Suprapubic skin (tissue), 4 donors: ENCODE measurements around the gene PFKFB3. TPM values are rescaled to one million over a fixed set of nuclear protein-coding genes. Genes with fewer than 3 reads are reported as not detected.
A peak's percentile ranks its signal among the peaks of the same experiment; 100 is the strongest.
"Not testable (repeated sequence)": the region's sequence is repeated elsewhere in the genome, so short reads cannot be mapped to it uniquely, and the experiment has no call there.

Source experiments
- DNase-seq, 2 donors: peaks; one replicate each; pipeline ENCODE4 v3.0.0-alpha.2; 2019; ENCODE audit warnings: low spot score in 2 of 2
- H3K27ac ChIP-seq: fragments of 200-600 bp; sonication (generic); one replicate; pipeline ENCODE4 v1.5.1; 2019
- H3K27me3 ChIP-seq: fragments of 200-600 bp; sonication (generic); one replicate; pipeline ENCODE4 v1.5.1; 2019
- H3K36me3 ChIP-seq: fragments of 200-600 bp; sonication (generic); one replicate; pipeline ENCODE4 v1.5.1; 2019
- H3K4me1 ChIP-seq: fragments of 200-600 bp; sonication (generic); one replicate; pipeline ENCODE4 v1.5.1; 2019
- H3K4me3 ChIP-seq: fragments of 200-600 bp; sonication (generic); one replicate; pipeline ENCODE4 v1.5.1; 2019; ENCODE audit warnings: mild to moderate bottlenecking
- H3K9me3 ChIP-seq: fragments of 200-600 bp; sonication (generic); one replicate; pipeline ENCODE4 v1.5.1; 2019
- EP300 ChIP-seq: sonication (generic); formaldehyde crosslinking; IDR thresholded peaks from one replicate; pipeline ENCODE4 v1.6.1; 2017; ENCODE audit warnings: antibody characterized with exemption
- POLR2A ChIP-seq, 2 donors: fragments of 450-650 bp; IDR thresholded peaks; one replicate each; pipeline ENCODE4 v1.6.1; 2017; ENCODE audit warnings: antibody characterized with exemption in 2 of 2, mild to moderate bottlenecking in 2 of 2, moderate library complexity in 2 of 2
- POLR2AphosphoS5 ChIP-seq, 3 donors: sonication (generic); formaldehyde crosslinking; IDR thresholded peaks; one replicate each; pipeline ENCODE4 v1.6.1; 2017; ENCODE audit warnings: antibody characterized with exemption in 3 of 3
- WGBS: methylation state at CpG from one replicate; pipeline ENCODE4 v1.1.5; 2018; 5-methylcytosine and 5-hydroxymethylcytosine counted together
- total RNA-seq, 4 donors: library from RNA; depleted of rRNA; stranded (reverse); fragments of >200 nt; gene quantifications; one replicate each; pipeline ENCODE4 v1.1.0, GENCODE V29; 2016
- TF ChIP-seq, protein P1 (sequence below), 2 donors: fragments of 200-600 bp in 1 of 2; fragments of 450-650 bp in 1 of 2; sonication (generic) in 1 of 2; IDR thresholded peaks; one replicate each; pipeline ENCODE4 v1.5.1; 2016 to 2019; ENCODE audit warnings: antibody characterized with exemption in 2 of 2, mild to moderate bottlenecking in 1 of 2, moderate library complexity in 1 of 2

Gene PFKFB3
- total RNA-seq, 4 donors from 2014 or later, result 40.1 to 115 (median 52.2) TPM

DNA sequence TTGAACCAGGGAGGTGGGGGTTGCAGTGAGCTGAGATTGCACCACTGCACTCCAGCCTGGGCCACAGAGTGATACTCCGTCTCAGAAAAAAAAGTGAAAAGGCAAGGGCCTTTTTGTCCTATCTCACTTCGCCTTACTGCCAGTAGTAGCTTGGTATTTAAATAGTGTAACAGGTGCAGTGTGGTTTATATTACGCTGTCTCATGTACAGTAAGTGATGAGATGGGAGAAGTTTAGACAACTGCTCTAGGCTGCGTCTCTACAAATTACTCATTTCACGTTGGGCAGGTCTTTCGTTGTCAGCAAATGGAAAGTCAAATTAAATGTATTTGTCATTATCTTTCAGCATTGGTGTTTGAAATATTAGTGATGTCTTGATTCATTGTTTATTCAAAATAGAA lies 15.5 kb upstream of the PFKFB3 start:
- H3K4me3 ChIP-seq, result no peak overlapping the region
- no peak for DNase-seq
- H3K27ac ChIP-seq, result no peak overlapping the region
- no peaks in the 10 kb centered on the region for H3K9me3 ChIP-seq
- TF ChIP-seq POLR2A (IDR thresholded peaks at IDR 0.05) (no peak), EP300 (no peak), POLR2AphosphoS5 (IDR thresholded peaks at IDR 0.05) (no peak)
- TF ChIP-seq, protein P1, sequence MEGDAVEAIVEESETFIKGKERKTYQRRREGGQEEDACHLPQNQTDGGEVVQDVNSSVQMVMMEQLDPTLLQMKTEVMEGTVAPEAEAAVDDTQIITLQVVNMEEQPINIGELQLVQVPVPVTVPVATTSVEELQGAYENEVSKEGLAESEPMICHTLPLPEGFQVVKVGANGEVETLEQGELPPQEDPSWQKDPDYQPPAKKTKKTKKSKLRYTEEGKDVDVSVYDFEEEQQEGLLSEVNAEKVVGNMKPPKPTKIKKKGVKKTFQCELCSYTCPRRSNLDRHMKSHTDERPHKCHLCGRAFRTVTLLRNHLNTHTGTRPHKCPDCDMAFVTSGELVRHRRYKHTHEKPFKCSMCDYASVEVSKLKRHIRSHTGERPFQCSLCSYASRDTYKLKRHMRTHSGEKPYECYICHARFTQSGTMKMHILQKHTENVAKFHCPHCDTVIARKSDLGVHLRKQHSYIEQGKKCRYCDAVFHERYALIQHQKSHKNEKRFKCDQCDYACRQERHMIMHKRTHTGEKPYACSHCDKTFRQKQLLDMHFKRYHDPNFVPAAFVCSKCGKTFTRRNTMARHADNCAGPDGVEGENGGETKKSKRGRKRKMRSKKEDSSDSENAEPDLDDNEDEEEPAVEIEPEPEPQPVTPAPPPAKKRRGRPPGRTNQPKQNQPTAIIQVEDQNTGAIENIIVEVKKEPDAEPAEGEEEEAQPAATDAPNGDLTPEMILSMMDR (IDR thresholded peaks at IDR 0.05), result no peak
- peaks cover 11% of the 10 kb centered on the region for H3K4me1 ChIP-seq
- no peaks in the 10 kb centered on the region for H3K36me3 ChIP-seq
- WGBS, result 91% methylated on average over 6 of the region's 6 CpGs
- no peaks in the 10 kb centered on the region for H3K27me3 ChIP-seq

DNA sequence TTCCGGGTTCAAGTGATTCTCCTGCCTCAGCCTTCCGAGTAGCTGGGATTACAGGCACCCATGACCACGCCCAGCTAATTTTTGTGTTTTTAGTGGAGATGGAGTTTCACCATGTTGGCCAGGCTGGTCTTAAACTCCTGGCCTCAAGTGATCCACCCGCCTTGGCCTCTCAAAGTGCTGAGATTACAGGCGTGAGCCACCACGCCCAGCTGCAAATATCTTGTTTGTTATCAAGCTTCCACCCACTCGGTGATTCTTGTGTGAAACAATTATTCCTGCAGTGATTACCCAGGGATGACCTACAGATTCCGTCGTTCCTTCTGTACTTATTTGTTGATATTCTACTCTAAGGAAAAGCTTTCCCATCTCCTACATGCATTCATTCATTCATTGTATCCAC lies 12.7 kb upstream of the PFKFB3 start:
- WGBS, result 90% methylated on average over 9 of the region's 9 CpGs
- H3K4me3 ChIP-seq, H3K27me3 ChIP-seq, H3K9me3 ChIP-seq, H3K27ac ChIP-seq, H3K36me3 ChIP-seq, DNase-seq: not testable (repeated sequence)
- peaks cover 15% of the 10 kb centered on the region for H3K4me1 ChIP-seq

DNA sequence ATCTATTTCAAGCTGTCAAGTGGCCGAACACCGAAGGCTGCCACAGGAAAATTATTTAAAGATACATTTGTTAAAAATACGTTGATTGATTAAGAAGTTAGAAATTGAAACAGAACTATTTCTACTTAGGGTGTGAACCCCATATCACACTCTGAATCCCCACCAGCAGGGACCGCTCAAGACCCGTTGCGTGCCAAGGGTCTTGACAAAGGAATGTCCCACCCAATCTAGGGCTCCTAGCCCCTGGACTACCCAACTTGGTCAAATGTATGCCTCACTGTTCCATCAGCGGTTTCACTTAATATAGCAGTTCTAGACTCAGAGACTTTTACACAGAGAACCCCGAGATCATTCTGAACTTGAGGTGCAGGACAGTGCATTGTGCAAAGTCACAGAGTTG lies 11.6 kb upstream of the PFKFB3 start:
- Histone ChIP-seq H3K4me1 (peaks cover 18% of the 10 kb centered on the region), H3K4me3 (no peak overlapping the region), H3K27ac (no peak overlapping the region), H3K27me3 (no peaks in the 10 kb centered on the region), H3K9me3 (no peaks in the 10 kb centered on the region), H3K36me3 (no peaks in the 10 kb centered on the region)
- 88% methylated on average over 8 of the region's 8 CpGs for WGBS
- TF ChIP-seq, protein P1 (IDR thresholded peaks at IDR 0.05), result no peak
- TF ChIP-seq EP300, result no peak
- no peak for TF ChIP-seq POLR2AphosphoS5 (IDR thresholded peaks at IDR 0.05)
- DNase-seq, result no peak

DNA sequence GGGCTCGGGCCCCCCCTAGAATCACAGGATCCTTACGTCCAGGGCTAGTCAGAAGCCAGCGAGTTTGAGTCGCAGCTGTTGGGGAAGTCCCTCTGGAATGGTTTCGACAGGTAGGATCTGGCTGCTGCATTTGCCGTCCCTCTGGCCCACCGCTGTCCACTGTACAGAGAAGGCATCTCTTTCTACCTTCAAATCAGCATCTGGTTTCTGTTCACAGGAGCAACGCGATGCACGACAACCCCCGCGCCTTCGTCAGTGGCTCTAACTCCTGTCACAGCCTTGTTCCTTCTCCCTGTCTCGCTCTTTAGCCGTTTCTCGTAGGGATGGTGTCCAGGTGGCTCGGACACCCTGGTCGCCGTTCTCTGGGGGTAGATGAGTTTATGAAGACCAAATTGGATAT lies 11.2 kb upstream of the PFKFB3 start:
- Histone ChIP-seq H3K27ac (peak overlapping the region; percentile 49), H3K4me3 (no peak overlapping the region), H3K4me1 (peaks cover 22% of the 10 kb centered on the region), H3K36me3 (no peaks in the 10 kb centered on the region), H3K9me3 (no peaks in the 10 kb centered on the region), H3K27me3 (no peaks in the 10 kb centered on the region)
- no peak for TF ChIP-seq POLR2A (IDR thresholded peaks at IDR 0.05)
- TF ChIP-seq POLR2AphosphoS5 (IDR thresholded peaks at IDR 0.05), result no peak
- no peak for TF ChIP-seq EP300
- TF ChIP-seq, protein P1 (IDR thresholded peaks at IDR 0.05), result no peak
- DNase-seq, result no peak
- 93% methylated on average over 19 of the region's 19 CpGs for WGBS

DNA sequence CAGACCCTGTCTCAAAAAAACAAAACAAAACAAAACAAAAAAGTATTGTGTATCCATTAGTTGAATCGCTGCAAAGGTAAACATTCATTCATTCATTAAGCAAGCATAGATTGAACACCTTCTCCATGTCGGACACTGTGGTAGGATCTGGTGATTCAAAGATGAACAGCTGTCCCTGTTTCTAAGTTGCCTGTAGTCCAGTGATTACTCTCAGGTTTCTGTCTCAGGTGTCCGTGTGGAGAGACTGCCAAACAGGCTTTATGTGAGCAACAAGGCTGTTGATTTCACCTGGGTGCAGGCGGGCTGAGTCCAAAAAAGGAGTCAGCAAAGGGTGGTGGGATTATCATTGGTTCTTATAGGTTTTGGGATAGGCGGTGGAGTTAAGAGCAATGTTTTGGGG lies 9.4 kb upstream of the PFKFB3 start:
- not testable (repeated sequence) for H3K36me3 ChIP-seq, H3K4me3 ChIP-seq, H3K27me3 ChIP-seq, DNase-seq, H3K9me3 ChIP-seq
- Histone ChIP-seq H3K27ac (peak overlapping the region; percentile 48), H3K4me1 (peaks cover 31% of the 10 kb centered on the region)
- WGBS, result 91% methylated on average over 5 of the region's 5 CpGs

DNA sequence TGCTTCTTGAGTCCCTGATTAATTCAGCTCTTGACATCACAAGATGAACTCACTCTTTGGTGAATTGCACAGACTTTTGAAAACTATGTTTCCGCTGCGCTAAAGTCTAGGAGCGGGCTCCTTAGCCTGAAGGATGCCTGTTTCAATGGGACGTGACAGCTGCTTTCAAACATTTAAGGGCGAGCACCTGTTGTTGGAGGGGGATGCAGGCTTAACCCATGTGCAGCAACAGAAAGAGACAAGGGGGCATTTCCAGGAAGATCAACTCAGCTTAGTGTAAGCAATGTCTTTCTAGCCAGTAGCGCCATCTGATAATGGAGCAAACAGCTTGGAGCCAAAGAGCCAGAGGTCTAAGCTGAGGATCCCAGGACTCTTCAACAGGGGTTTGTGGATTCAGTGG lies 8.4 kb upstream of the PFKFB3 start:
- no peak for TF ChIP-seq POLR2A (IDR thresholded peaks at IDR 0.05)
- DNase-seq, result no peak
- Histone ChIP-seq H3K4me3 (no peak overlapping the region), H3K27me3 (no peaks in the 10 kb centered on the region), H3K9me3 (no peaks in the 10 kb centered on the region), H3K36me3 (no peaks in the 10 kb centered on the region), H3K27ac (no peak overlapping the region), H3K4me1 (peaks cover 34% of the 10 kb centered on the region)
- WGBS, result 96% methylated on average over 6 of the region's 6 CpGs

DNA sequence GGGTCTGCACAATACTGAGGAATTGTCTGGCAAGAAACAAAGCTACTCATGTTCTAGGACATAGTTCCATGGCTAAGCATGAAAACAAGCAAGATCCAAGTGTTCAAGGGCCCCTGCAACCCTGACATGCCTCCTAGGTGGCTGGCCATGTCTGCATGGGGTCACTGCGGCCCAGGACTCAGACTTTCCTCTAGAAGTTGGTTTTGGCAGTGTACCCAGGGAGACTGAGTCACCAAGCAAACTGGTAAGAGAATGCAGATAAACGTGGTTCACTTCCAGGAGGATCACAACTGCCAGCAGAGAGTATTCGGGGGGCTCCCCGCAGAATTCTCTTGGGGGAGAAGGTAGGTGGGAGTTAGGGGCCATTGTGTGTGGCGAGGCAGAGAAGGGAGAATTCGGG lies 7.4 kb upstream of the PFKFB3 start:
- H3K36me3 ChIP-seq, result no peaks in the 10 kb centered on the region
- no peak for TF ChIP-seq POLR2AphosphoS5 (IDR thresholded peaks at IDR 0.05)
- TF ChIP-seq, protein P1 (IDR thresholded peaks at IDR 0.05), result no peak
- TF ChIP-seq EP300, result no peak
- no peak for TF ChIP-seq POLR2A (IDR thresholded peaks at IDR 0.05)
- H3K27me3 ChIP-seq, result no peaks in the 10 kb centered on the region
- no peaks in the 10 kb centered on the region for H3K9me3 ChIP-seq
- no peak overlapping the region for H3K4me3 ChIP-seq
- H3K4me1 ChIP-seq, result peaks cover 39% of the 10 kb centered on the region
- 76% methylated on average over 6 of the region's 6 CpGs for WGBS
- H3K27ac ChIP-seq, result peak overlapping the region; percentile 64
- DNase-seq, result no peak
